Calu3 (cell line): ENCODE measurements around the gene CABLES2. TPM values are rescaled to one million over a fixed set of nuclear protein-coding genes. Genes with fewer than 3 reads are reported as not detected.
"Not testable (repeated sequence)": the region's sequence is repeated elsewhere in the genome, so short reads cannot be mapped to it uniquely, and the experiment has no call there.

ENCODE experiments used
- BruUV-seq: library from RNA; stranded (reverse); fragments of 400-500 nt; replicated peaks from 2 replicates; lab custom pipeline; 2021; lab: Mats Ljungman, UMichigan
- CTCF ChIA-PET: fragments of 300-600 bp; sonication (Branson Sonifier 250); formaldehyde crosslinking; loops from one replicate; lab custom pipeline; 2022; ENCODE audit warnings: antibody characterized with exemption; lab: Charles Lee
- DNase-seq: peaks from one replicate; pipeline ENCODE4 v3.0.0; 2022
- H3K27ac Mint-ChIP-seq: one replicate; pipeline ENCODE4 v1.8.0; 2022; ENCODE audit warnings: mixed read lengths; ENCODE audit not compliant: unreplicated experiment
- H3K27me3 Mint-ChIP-seq: one replicate; pipeline ENCODE4 v1.8.0; 2022; ENCODE audit warnings: mixed read lengths; ENCODE audit not compliant: unreplicated experiment
- H3K36me3 Mint-ChIP-seq: one replicate; pipeline ENCODE4 v1.8.0; 2022; ENCODE audit warnings: mild to moderate bottlenecking, moderate library complexity, mixed read lengths; ENCODE audit not compliant: insufficient read depth, unreplicated experiment
- H3K4me1 Mint-ChIP-seq: one replicate; pipeline ENCODE4 v1.8.0; 2022; ENCODE audit warnings: mild to moderate bottlenecking, low read depth, mixed read lengths; ENCODE audit not compliant: unreplicated experiment
- H3K4me3 Mint-ChIP-seq: one replicate; pipeline ENCODE4 v1.8.0; 2022; ENCODE audit warnings: mild to moderate bottlenecking, low read depth, moderate library complexity, mixed read lengths; ENCODE audit not compliant: unreplicated experiment
- H3K9me3 Mint-ChIP-seq: one replicate; pipeline ENCODE4 v1.8.0; 2022; ENCODE audit warnings: low read depth, mixed read lengths; ENCODE audit not compliant: unreplicated experiment
- intact Hi-C: fragments of 100-400 bp; cut with micrococcal nuclease; formaldehyde crosslinking; loops from one replicate; pipeline ENCODE4 v1.10.0; 2022; ENCODE audit not compliant: unreplicated experiment
- total RNA-seq: library from RNA; stranded (reverse); gene quantifications from 2 replicates; pipeline ENCODE4 v1.2.3, GENCODE V29; 2022
- TF ChIP-seq, protein P1 (sequence below): fragments of 200-600 bp; IDR thresholded peaks from one replicate; pipeline ENCODE4 v1.8.0; 2022; ENCODE audit warnings: antibody characterized with exemption; ENCODE audit not compliant: unreplicated experiment

Gene CABLES2
- total RNA-seq, 1 experiment from 2014 or later: 13.6 TPM

DNA sequence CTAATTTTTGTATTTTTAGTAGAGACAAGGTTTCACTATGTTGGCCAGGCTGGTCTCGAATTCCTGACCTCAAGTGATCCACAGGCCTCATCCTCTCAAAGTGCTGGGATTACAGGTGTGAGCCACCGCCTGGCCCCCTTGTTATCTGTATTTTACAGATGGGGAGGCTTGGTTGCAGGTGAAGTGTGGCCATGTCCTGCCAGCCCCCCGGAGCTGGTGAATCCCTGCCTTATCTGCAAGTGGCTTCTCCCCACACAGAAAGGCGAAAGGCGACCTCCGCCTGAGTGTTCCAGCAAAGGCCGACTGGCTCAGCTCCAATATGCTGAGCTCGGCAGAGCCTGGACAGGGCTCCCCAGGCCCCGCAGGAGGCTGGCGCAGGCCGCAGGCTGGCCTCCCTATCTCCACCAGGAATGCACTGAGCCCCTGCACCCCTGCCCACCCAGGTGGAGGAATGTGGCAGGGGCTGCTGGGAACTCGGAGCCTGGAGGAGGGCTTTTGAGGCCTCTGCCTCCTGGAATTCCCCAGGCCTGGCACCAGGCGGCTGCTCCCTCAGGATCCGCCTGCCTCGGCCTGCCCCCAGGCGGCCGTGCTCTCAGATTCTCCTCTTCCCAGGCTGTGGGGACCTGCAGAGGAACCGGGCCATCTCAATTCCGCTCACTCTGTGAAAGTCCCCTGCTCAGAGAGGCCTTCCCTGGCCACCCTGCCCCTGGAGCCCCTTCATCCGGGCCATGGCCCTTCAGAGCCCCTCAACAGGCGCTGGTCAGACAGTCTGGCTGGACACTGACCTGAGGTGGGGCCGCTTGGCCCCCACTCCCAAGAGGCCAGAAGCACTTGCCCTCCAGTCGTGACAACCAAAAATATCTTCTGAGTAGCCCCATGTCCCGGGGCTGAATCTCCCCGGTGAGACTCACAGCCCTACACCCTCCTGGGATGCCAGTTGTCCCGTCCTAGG lies 30.7 kb downstream of the CABLES2 start:
- Mint-ChIP-seq H3K4me3 (no peak overlapping the region), H3K9me3 (no peaks in the 10 kb centered on the region), H3K27me3 (no peaks in the 10 kb centered on the region), H3K27ac (no peak overlapping the region), H3K4me1 (peaks cover 15% of the 10 kb centered on the region), H3K36me3 (peaks cover 30% of the 10 kb centered on the region)
- BruUV-seq: no TSS peak
- DNase-seq: peak; percentile 82
- CTCF ChIA-PET: interaction anchor here (0.6 to 2.0 kb wide), 4 partner anchors 10 to 74 kb away, joined by 3 to 13 read pairs (median 8); partner anchors contain the start of genes ADRM1 and RPS21
- intact Hi-C loops: no loop called here
- TF ChIP-seq, protein P1, sequence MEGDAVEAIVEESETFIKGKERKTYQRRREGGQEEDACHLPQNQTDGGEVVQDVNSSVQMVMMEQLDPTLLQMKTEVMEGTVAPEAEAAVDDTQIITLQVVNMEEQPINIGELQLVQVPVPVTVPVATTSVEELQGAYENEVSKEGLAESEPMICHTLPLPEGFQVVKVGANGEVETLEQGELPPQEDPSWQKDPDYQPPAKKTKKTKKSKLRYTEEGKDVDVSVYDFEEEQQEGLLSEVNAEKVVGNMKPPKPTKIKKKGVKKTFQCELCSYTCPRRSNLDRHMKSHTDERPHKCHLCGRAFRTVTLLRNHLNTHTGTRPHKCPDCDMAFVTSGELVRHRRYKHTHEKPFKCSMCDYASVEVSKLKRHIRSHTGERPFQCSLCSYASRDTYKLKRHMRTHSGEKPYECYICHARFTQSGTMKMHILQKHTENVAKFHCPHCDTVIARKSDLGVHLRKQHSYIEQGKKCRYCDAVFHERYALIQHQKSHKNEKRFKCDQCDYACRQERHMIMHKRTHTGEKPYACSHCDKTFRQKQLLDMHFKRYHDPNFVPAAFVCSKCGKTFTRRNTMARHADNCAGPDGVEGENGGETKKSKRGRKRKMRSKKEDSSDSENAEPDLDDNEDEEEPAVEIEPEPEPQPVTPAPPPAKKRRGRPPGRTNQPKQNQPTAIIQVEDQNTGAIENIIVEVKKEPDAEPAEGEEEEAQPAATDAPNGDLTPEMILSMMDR: peak; percentile 68

DNA sequence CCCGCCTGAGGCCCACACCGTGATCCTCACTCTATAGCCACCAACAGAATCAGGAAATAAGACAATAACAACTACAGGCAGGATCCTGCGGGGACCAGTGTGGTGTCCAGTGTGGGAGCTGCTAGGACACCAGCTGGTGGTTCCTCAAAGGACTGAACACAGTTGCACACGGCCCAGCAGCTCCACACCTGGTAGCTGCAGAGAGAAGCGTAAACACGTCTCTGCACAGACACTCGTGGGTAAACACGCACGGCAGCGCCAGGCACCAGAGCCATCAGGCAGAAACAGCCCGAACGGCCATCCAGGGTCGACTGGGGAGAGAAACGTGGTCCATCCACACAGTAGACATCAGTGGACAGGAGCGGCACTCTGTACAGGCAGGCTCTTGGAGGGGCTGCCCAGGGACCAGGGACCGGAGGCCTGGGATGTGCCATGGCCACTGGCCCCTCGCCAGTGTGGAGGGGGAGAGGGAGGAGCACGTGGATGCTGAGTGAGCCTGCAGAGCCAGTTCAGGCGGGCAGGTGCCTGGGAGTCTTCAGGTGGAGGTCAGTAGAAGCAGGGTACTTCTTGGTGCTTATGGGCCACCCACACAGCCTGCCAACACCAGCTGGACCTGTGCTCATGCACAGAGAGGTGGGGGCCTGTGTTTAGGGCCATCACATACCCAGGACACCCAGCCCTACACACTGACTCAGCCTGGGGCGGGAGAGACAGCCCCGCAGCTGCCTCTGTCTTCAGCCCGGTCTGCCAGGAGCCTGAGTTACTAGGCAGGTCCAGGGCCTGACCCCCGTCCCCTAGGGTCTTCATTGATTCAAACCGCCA lies 32.5 kb downstream of the CABLES2 start:
- H3K27me3 Mint-ChIP-seq: no peaks in the 10 kb centered on the region
- TF ChIP-seq, protein P1: no peak
- peaks cover 17% of the 10 kb centered on the region for H3K4me1 Mint-ChIP-seq
- intact Hi-C loops: no loop called here
- H3K36me3 Mint-ChIP-seq: peaks cover 20% of the 10 kb centered on the region
- no peaks in the 10 kb centered on the region for H3K9me3 Mint-ChIP-seq
- CTCF ChIA-PET: interaction anchor here (1.3 to 2.0 kb wide), 4 partner anchors 8 to 72 kb away, joined by 3 to 13 read pairs (median 6); partner anchors contain the start of gene ADRM1
- no TSS peak for BruUV-seq
- H3K4me3 Mint-ChIP-seq: no peak overlapping the region
- DNase-seq: no peak
- no peak overlapping the region for H3K27ac Mint-ChIP-seq

DNA sequence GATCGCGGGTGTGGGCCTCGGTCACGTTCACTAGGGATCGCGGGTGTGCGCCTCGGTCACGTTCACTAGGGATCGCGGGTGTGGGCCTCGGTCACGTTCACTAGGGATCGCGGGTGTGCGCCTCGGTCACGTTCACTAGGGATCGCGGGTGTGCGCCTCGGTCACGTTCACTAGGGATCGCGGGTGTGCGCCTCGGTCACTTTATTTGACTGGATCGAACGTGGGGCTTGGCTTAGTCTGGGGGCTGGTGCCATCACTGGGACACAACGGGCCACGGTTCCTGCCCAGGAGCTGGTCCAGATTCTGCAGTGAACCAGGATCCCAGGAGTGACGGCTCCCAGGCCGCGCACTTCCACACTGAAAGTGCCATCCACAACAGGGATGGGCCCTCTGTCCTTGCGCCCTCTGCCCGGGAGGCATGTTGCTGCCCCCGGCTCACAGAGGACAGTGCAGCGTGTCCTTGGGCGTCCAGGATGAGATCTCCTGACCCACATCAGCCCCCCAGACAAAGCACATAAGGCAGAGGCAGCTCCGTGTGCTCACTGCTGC lies 33.4 kb downstream of the CABLES2 start:
- H3K27me3 Mint-ChIP-seq, BruUV-seq, DNase-seq, intact Hi-C loops, H3K9me3 Mint-ChIP-seq, H3K4me3 Mint-ChIP-seq, H3K27ac Mint-ChIP-seq: not testable (repeated sequence)
- CTCF ChIA-PET: interaction anchor here (1.3 to 2.0 kb wide), 2 partner anchors 9 to 24 kb away, joined by 3 to 6 read pairs; no protein-coding TSS in a partner anchor
- H3K36me3 Mint-ChIP-seq: peaks cover 21% of the 10 kb centered on the region
- peaks cover 26% of the 10 kb centered on the region for H3K4me1 Mint-ChIP-seq

DNA sequence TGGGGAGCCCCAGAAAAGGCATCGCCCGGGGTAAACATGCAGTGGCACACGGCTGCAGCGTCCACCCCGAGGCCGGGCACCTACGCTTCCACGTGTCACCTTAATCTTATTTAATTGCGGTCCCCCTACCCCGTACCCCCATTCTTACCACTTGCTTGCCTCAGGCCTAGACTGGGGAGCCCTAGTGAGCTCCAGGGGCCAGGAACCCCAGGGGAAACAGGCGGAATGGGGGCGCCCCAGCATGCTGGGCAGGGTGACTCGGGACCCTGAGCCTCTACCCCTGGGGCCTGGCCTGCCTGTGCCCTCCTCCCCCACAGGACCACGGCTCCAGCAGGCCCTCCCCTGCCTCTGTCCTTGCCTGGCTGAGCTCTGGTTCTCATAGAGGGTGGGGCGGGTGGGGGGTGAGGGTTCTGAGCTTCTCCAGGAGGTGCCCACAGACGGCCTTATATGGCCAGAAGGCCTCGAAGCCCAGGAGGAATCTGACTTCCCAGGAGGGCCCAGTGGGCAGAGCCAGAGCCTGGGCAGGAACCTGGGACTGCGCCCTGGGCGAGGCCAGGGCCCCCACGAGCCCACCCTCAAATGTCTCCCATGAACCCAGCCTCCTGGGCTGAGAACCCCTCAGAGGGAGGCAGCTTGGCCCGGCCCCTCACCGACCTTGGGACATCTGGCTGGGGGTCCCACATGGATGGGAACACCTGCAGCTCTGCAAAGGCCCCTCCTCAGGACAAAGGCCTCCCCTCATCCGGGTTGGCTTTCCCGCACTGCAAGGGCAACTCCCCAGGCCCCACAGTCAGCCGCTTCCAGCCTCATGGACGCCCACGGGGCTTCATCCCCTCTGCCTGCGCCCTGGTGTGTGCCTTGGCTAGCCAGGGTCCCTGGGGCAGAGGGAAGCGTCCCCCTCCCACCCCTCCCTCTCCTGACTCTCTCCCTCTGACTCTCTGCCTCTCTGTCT lies 34.8 kb downstream of the CABLES2 start:
- H3K36me3 Mint-ChIP-seq: peaks cover 34% of the 10 kb centered on the region
- no peak for DNase-seq
- intact Hi-C loops: no loop called here
- H3K27me3 Mint-ChIP-seq: no peaks in the 10 kb centered on the region
- H3K9me3 Mint-ChIP-seq: no peaks in the 10 kb centered on the region
- BruUV-seq: no TSS peak
- TF ChIP-seq, protein P1: no peak
- peaks cover 27% of the 10 kb centered on the region for H3K4me1 Mint-ChIP-seq
- H3K4me3 Mint-ChIP-seq: no peak overlapping the region
- CTCF ChIA-PET: interaction anchor here (0.8 to 3.9 kb wide), 2 partner anchors 10 to 106 kb away, joined by 4 to 22 read pairs; no protein-coding TSS in a partner anchor
- no peak overlapping the region for H3K27ac Mint-ChIP-seq
